HAP-1 (cell line): Measurements from ENCODE around the gene INCENP.

ENCODE experiments used
- DNase-seq, 2 experiments: peaks; one replicate each; pipeline ENCODE4 v3.0.0-alpha.2; 2016 to 2020; ENCODE audit warnings: low spot score in 2 of 2
- H3K27me3 ChIP-seq: fragments of 250-450 bp; sonication (Bioruptor Pico); 2 replicates; pipeline ENCODE4 v1.5.1; 2020; ENCODE audit warnings: low read depth, mild to moderate bottlenecking, moderate library complexity
- H3K36me3 ChIP-seq: fragments of 250-450 bp; sonication (Bioruptor Pico); replicated peaks from 2 replicates; pipeline ENCODE4 v1.5.1; 2020; ENCODE audit warnings: mild to moderate bottlenecking
- H3K4me1 ChIP-seq: fragments of 250-450 bp; sonication (Bioruptor Pico); 2 replicates; pipeline ENCODE4 v1.5.1; 2020; ENCODE audit warnings: mild to moderate bottlenecking
- H3K4me3 ChIP-seq: fragments of 250-450 bp; sonication (Bioruptor Pico); 2 replicates; pipeline ENCODE4 v1.5.1; 2020; ENCODE audit warnings: mild to moderate bottlenecking, moderate library complexity
- H3K9me3 ChIP-seq: fragments of 250-450 bp; sonication (Bioruptor Pico); 2 replicates; pipeline ENCODE4 v1.5.1; 2020; ENCODE audit warnings: mild to moderate bottlenecking, moderate library complexity
- in situ Hi-C: fragments of 300-500 bp; cut with MboI; formaldehyde crosslinking; loops from 3 replicates; pipeline ENCODE4 v1.14.3; 2020; ENCODE audit warnings: low sequenced_read_pairs, inconsistent platforms, mixed read lengths

INCENP gene

DNA sequence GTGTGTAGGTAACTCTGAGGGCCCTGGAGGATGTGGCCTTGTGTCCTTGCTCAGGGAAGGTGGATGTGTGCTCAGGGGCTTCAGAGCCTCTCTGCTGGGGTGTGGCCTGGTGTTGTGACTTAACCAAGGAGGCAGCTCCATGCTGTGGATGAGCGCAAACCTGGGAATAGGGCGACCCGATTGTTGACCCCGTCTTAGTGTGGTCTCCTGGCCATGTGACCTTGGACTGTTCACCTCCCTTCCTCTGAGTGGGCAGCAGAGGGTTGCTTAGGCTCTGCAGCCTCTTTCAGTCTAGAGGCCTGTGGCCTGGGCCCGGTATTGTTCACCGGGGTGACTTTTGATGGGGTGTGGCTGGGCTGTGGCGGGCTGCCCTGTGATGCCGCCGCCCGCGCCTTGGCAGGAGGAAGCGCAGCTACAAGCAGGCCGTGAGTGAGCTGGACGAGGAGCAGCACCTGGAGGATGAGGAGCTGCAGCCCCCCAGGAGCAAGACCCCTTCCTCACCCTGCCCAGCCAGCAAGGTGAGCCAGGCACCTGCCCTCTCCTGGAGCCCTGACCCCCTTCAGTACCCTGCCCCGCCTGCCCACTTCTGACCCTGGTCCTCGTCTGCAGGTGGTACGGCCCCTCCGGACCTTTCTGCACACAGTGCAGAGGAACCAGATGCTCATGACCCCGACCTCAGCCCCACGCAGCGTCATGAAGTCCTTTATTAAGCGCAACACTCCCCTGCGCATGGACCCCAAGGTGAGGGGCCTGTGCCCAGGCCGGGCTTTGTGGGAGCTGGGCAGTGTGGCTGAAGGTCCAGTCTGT lies 16.7 kb downstream of the INCENP start:
- Histone ChIP-seq H3K27me3 (no peaks in the 10 kb centered on the region), H3K9me3 (no peaks in the 10 kb centered on the region), H3K4me3 (no peak overlapping the region), H3K36me3 (peaks cover 89% of the 10 kb centered on the region), H3K4me1 (no peaks in the 10 kb centered on the region)
- DNase-seq, result no peak
- in situ Hi-C loops, result no loop called here

DNA sequence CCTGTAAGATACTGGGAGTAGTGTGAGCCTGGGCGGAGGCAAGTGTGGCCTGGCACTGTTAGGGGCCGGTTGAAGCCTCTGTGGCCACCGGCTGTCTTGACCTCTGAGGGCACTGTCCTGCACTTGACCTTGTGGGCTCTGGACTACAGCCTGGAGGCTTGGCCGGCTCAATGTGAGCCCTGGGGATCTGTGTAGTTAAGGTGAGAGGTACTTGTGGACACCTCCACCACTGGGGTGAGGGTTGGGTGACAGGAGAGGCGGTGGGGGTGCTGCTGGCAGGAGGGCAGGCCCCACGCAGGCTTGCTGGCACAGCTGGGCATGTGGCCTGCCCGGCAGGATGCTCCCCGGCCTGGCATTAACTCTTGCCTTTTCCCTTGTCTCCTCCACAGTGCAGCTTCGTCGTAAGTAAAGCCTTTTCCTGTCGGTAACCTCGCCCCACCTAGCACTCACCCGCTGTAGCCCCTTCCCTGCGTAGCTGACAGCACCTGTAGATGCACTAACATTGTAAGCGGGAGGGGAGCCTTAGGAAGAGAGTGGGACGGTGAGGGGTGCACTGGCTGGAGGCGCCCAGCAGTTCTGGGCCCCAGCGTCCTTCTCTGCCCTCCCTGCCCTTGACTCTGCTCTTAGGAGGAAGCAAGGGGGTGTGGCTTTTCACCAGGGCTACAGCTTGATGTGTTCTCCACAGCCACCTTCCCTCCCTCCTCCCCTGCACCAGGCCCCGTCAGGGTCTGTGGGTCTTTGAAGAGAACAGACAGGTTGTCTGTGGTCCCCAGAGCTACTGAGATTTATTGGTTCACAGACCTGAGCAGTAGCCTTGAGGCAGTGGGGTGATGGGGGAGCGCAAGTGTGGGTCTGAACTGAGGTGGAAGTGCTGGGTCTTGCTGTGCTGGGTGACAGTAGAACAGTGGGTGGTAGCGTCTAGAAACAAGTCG lies 17.6 kb downstream of the INCENP start:
- no peak for DNase-seq
- no peak overlapping the region for H3K4me3 ChIP-seq
- H3K36me3 ChIP-seq, result peaks cover 92% of the 10 kb centered on the region
- H3K4me1 ChIP-seq, result no peaks in the 10 kb centered on the region
- in situ Hi-C loops, result no loop called here
- H3K9me3 ChIP-seq, result no peaks in the 10 kb centered on the region
- no peaks in the 10 kb centered on the region for H3K27me3 ChIP-seq

DNA sequence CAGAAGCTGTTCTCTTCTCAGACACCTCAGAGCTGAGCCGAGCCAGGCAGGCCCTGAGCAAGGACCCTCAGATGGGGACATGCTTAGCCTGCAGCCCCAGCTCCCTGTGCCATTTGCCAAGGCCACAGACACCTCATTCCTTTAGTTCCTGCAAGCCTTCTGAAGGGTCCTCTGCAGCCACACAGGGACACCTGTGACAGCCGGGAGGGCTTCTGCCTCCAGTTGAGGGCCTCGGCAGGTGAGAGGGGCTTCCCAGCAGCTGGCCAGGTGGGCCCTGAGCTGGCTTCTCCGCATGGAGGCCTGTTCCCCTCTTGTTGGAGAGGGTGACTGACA lies 18.2 kb downstream of the INCENP start:
- no peak for DNase-seq
- in situ Hi-C loops, result no loop called here
- Histone ChIP-seq H3K36me3 (peaks cover 98% of the 10 kb centered on the region), H3K9me3 (no peaks in the 10 kb centered on the region), H3K4me1 (no peaks in the 10 kb centered on the region), H3K4me3 (no peak overlapping the region), H3K27me3 (no peaks in the 10 kb centered on the region)

DNA sequence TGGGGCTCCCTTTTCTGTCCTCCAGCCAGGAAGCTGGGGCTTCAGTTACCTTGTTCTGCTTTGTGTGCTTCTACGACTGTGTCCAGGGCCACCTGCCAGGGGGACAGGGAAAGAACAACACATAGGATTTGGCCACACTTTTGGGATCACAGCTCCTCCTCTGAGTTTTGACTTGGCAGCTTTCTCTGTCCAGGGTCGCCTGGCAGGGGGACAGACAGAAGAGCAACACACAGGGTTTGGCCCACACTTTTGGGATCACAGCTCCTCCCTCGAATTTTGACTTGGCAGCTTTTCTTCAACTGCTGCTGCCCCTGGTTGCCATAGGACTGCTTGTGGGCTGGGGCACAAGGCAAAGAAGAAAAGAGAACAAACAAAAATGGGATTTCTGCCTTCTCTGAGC lies 19.1 kb downstream of the INCENP start:
- peaks cover 99% of the 10 kb centered on the region for H3K36me3 ChIP-seq
- in situ Hi-C loops, result no loop called here
- H3K9me3 ChIP-seq, result no peaks in the 10 kb centered on the region
- DNase-seq, result no peak
- H3K4me1 ChIP-seq, result no peaks in the 10 kb centered on the region
- no peaks in the 10 kb centered on the region for H3K27me3 ChIP-seq
- no peak overlapping the region for H3K4me3 ChIP-seq

DNA sequence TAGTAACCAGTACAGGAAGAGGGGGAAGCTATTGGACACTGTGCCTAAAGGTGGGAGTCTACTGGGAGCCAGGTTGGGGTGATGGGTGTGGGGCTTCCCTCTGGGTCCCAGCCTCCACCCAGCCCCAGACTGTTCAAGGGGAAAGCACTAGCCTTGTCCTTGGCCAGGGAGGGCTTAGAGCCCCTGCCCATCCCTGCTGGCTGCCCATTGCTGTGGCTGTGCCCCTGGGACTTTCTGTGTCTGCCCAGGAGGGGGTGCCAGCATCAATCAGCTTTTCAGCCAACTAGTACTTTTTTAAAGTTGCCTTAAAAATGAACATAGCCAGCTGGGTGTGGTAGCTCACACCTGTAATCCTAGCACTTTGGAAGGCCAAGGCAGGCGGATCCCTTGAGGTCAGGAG lies 19.9 kb downstream of the INCENP start:
- H3K4me1 ChIP-seq, result no peaks in the 10 kb centered on the region
- in situ Hi-C loops, result no loop called here
- H3K27me3 ChIP-seq, result no peaks in the 10 kb centered on the region
- no peak overlapping the region for H3K4me3 ChIP-seq
- no peak for DNase-seq
- peaks cover 99% of the 10 kb centered on the region for H3K36me3 ChIP-seq
- no peaks in the 10 kb centered on the region for H3K9me3 ChIP-seq

DNA sequence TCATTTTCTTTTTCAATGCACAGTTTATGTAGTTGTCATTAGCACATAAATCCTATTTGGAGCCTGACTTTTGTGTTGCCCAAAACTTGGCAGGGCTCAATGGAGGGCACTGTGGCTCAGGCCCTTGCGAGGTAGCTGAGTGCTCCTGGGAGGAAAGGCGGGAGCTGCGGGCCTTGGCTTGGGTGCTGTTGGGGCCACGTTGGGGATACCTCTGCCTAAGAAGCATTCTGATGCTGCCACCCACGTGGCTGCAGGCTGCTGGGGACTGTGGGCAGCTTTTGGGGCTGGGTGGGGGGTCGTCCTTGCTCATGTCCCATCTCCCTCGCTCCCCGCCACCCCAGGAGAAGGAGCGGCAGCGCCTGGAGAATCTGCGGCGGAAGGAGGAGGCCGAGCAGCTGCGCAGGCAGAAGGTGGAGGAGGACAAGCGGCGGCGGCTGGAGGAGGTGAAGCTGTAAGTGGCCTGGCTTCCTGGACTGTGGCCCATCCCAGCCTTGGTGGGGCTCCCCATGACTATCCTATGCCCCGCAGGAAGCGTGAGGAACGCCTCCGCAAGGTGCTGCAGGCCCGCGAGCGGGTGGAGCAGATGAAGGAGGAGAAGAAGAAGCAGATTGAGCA lies 20.9 kb downstream of the INCENP start:
- in situ Hi-C loops, result no loop called here

DNA sequence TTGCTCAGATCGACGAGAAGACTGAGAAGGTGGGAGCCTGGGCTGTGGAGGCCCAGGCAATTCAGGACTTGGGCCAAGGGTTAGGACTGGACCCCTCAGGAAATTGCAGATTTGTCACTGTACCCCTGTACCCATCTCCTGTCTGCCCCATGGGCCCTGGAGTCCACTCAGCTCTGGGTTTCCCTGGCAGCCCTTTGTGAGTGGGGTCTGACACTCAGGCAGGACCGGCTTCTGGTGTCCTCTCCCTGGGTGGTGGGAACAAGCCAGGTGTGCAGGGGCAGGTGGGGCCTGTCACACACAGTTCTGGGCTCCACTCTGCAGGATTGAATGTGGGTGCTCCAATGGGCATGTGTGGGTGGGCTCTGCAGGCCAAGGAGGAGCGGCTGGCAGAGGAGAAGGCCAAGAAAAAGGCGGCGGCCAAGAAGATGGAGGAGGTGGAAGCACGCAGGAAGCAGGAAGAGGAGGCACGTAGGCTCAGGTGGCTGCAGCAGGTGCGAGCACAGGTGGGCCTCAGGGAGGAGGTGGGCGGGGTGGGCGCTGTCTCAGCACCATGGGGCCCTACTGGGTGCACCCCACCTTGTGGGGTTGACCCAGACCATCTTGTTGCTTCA lies 21.6 kb downstream of the INCENP start:
- Histone ChIP-seq H3K27me3 (no peaks in the 10 kb centered on the region), H3K9me3 (no peaks in the 10 kb centered on the region), H3K4me1 (no peaks in the 10 kb centered on the region), H3K36me3 (peaks cover 99% of the 10 kb centered on the region), H3K4me3 (no peak overlapping the region)
- in situ Hi-C loops, result no loop called here
- DNase-seq, result no peak

More for the DNA sequence above, 20.9 kb downstream of the INCENP start:
- Histone ChIP-seq H3K27me3 (no peaks in the 10 kb centered on the region), H3K36me3 (peaks cover 99% of the 10 kb centered on the region), H3K9me3 (no peaks in the 10 kb centered on the region), H3K4me1 (no peaks in the 10 kb centered on the region), H3K4me3 (no peak overlapping the region)
- DNase-seq, result no peak

DNA sequence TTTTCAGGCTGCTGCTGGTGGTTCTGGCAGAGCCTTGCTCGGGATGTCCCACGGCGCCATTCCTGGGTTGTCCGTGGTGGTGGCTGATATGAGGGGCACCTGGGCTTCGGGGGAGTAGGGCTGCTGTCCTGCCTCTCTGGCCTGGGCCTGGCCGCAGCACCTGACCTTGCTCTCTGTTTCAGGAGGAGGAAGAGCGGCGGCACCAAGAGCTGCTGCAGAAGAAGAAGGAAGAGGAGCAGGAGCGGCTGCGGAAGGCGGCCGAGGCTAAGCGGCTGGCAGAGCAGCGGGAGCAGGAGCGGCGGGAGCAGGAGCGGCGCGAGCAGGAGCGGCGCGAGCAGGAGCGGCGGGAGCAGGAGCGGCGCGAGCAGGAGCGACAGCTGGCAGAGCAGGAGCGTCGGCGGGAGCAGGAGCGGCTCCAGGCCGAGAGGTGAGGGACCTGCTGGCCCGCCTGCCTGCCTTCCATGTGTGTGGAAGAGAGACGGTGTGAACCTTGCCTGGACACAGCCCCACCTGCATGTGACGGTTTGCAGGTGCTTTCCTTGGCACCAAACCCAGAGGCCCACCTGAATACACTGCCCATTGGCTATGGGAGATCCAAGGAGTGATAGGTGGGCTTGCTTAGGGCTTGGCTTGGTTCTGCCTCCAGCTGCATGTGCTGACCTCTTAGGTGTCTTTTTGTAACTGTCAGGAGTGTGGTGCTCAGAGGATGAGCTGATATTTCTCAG lies 22.8 kb downstream of the INCENP start:
- Histone ChIP-seq H3K36me3 (peaks cover 99% of the 10 kb centered on the region), H3K9me3 (no peaks in the 10 kb centered on the region), H3K27me3 (no peaks in the 10 kb centered on the region), H3K4me3 (no peak overlapping the region), H3K4me1 (no peaks in the 10 kb centered on the region)
- in situ Hi-C loops, result no loop called here
- DNase-seq, result no peak

DNA sequence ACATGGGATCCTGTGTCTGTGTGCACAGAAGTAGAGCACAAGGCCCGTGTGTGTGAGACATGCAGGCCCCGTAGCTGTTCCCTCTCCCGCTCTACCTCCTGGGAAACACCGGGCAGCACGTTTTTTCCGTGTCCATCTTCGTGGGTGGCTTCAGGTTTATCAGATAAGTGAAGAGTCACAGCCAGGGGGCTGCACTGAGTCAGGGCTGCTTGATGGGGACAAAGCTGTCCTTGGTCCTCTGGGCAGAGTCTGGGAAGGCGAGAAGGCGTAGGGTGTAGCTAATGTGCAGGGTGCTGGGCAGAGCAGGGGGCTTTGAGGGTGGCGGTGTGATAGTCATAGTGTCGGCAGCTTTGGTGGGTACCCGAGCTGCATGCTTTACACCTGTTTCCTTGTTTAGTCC lies 23.7 kb downstream of the INCENP start:
- no peaks in the 10 kb centered on the region for H3K9me3 ChIP-seq
- no peaks in the 10 kb centered on the region for H3K27me3 ChIP-seq
- H3K4me1 ChIP-seq, result no peaks in the 10 kb centered on the region
- no peak overlapping the region for H3K4me3 ChIP-seq
- in situ Hi-C loops, result no loop called here
- H3K36me3 ChIP-seq, result peaks cover 96% of the 10 kb centered on the region
- no peak for DNase-seq

DNA sequence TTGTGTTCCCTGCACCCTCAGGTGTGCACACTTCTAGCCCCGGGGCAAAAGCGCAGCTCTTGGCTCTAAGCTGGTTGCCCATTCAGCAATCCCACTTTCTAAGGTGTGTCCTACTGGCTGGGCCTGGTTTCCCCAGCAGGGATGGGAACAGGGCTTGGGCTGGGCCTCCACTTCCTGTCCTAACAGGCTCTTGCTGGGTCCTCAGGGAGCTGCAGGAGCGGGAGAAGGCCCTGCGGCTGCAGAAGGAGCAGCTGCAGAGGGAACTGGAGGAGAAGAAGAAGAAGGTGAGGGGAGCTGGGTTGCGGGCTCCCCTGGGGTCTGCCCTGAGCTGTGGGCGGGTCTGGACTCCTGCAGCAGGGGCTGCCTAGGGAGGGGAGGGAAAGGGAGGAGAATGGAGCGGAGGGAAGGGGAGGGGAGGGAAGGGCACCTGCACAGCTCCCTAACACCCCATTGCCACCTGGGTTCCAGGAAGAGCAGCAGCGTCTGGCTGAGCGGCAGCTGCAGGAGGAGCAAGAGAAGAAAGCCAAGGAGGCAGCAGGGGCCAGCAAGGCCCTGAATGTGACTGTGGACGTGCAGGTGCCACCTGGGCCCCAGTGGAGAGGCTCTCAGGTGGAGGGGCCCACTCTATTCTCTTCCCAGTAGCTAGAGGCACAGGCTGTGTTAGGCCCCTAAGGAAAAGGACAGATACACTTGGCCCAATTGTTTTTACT lies 24.6 kb downstream of the INCENP start:
- Histone ChIP-seq H3K9me3 (no peaks in the 10 kb centered on the region), H3K27me3 (no peaks in the 10 kb centered on the region), H3K36me3 (peaks cover 94% of the 10 kb centered on the region), H3K4me1 (no peaks in the 10 kb centered on the region), H3K4me3 (no peak overlapping the region)
- in situ Hi-C loops, result no loop called here
- DNase-seq, result peak in 1 of 2 experiments; percentile 1

DNA sequence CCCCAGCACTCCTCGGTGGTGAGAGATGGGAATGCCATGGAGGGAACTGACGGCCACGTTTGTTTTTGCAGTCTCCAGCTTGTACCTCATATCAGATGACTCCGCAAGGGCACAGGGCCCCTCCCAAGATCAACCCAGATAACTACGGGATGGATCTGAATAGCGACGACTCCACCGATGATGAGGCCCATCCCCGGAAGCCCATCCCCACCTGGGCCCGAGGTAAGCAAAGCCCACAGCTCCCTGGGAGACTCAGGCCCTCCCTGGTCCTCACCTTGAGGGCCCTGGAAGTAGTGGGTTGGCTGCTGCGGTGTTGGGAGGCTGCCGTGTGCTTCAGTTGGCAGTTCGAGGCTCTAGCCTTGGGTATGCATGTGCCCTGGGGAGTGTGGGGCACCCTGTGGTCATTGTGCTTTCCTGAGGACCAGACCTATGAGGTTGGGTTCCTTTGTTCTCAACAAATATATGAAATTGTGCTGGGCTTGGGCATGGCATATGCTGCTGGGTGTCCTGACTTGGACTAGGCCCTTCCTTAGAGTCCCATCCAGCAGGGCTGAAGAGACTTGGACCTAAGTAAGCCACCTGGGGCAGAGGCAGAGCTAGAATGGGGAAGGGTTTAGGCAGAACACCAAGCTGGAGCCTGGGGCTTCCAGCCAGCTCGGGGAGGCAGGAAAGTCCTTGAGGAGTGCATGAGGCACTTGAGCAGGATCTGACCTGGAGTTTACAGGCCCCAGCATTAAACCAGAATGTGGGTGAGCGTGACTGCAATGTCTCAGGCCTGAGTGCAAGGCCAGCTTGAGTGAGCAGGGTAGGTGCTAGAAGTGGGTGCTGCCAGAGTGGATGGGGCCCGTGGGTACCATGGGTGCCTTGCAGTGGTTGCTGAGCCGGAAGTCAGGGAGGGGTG lies 26.4 kb downstream of the INCENP start:
- in situ Hi-C loops, result no loop called here
- H3K36me3 ChIP-seq, result peaks cover 80% of the 10 kb centered on the region

More for the DNA sequence above, 26.4 kb downstream of the INCENP start:
- no peaks in the 10 kb centered on the region for H3K9me3 ChIP-seq
- no peaks in the 10 kb centered on the region for H3K27me3 ChIP-seq
- no peak overlapping the region for H3K4me3 ChIP-seq
- DNase-seq, result peak in 1 of 2 experiments; percentile 3
- H3K4me1 ChIP-seq, result no peaks in the 10 kb centered on the region
